GM12801 (cell line): ENCODE measurements around the gene BICD1.

Source experiments
- CTCF ChIP-seq: IDR thresholded peaks from one replicate; pipeline ENCODE4 v1.5.1; 2011; ENCODE audit warnings: control low read depth; ENCODE audit not compliant: insufficient read length; ENCODE audit errors: extremely low read depth

Gene BICD1

GRCh38 chr12:32399370-32400113 lies 292.9 kb downstream of the BICD1 start, which contains the start of gene FGD4:
FGD4 (plus strand) TSS chr12:32399558.
- TF ChIP-seq CTCF = no peak

GRCh38 chr12:32400114-32400672 lies 293.5 kb downstream of the BICD1 start:
- no peak for TF ChIP-seq CTCF

GRCh38 chr12:32400866-32401265 lies 294.2 kb downstream of the BICD1 start:
- no peak for TF ChIP-seq CTCF

- TF ChIP-seq CTCF = no peak
Observed at GRCh38 chr12:32402170-32402569, 295.5 kb downstream of the BICD1 start.

GRCh38 chr12:32402946-32403345 lies 296.3 kb downstream of the BICD1 start:
- TF ChIP-seq CTCF = no peak

- TF ChIP-seq CTCF = no peak
Observed at GRCh38 chr12:32407795-32408194, 301.1 kb downstream of the BICD1 start.

- TF ChIP-seq CTCF = no peak
Observed at GRCh38 chr12:32413412-32413811, 306.8 kb downstream of the BICD1 start.
